Stimulated activated CD8-positive, alpha-beta memory T cell treated with anti-CD3 and anti-CD28 coated beads, Interleukin-7, amount 100 ng/mL, for 4 hours (primary cell): ENCODE results near the gene CEP55.
"Not testable (repeated sequence)": the region's sequence is repeated elsewhere in the genome, so short reads cannot be mapped to it uniquely, and the experiment has no call there.

Experiments used
- DNase-seq, 2 donors: peaks; one replicate each; pipeline ENCODE4 v3.0.0-alpha.2; 2020; ENCODE audit warnings: low read depth in 2 of 2

The CEP55 gene

GRCh38 chr10:93496322-93497041, at the start of gene CEP55:
TSS of gene CEP55 (plus strand) at chr10:93496612. CDS start at chr10:93500052, 3,440 bp downstream.
- DNase-seq, result peak; percentile 88 to 91

- no peak for DNase-seq
Observed at GRCh38 chr10:93447019-93447418, 49.4 kb upstream of the CEP55 start.

GRCh38 chr10:93447970-93448369, 48.4 kb upstream of the CEP55 start:
- DNase-seq, result no peak

GRCh38 chr10:93451244-93451947, 45.0 kb upstream of the CEP55 start:
- no peak for DNase-seq

GRCh38 chr10:93452143-93452542, 44.3 kb upstream of the CEP55 start:
- no peak for DNase-seq

- no peak for DNase-seq
Observed at GRCh38 chr10:93454146-93454545, 42.3 kb upstream of the CEP55 start.

GRCh38 chr10:93454736-93455135, 41.7 kb upstream of the CEP55 start:
- DNase-seq, result no peak

- DNase-seq, result no peak
Observed at GRCh38 chr10:93456480-93456879, 39.9 kb upstream of the CEP55 start.

- DNase-seq, result no peak
Observed at GRCh38 chr10:93457511-93457910, 38.9 kb upstream of the CEP55 start.

- no peak for DNase-seq
Observed at GRCh38 chr10:93458821-93459257, 37.6 kb upstream of the CEP55 start.

- DNase-seq, result no peak
Observed at GRCh38 chr10:93459466-93459865, 36.9 kb upstream of the CEP55 start.

- no peak for DNase-seq
Observed at GRCh38 chr10:93461109-93461806, 35.2 kb upstream of the CEP55 start.

- DNase-seq, result no peak
Observed at GRCh38 chr10:93461807-93462178, 34.6 kb upstream of the CEP55 start.

GRCh38 chr10:93462371-93462770, 34.0 kb upstream of the CEP55 start:
- DNase-seq, result no peak

- DNase-seq, result no peak
Observed at GRCh38 chr10:93462881-93463280, 33.5 kb upstream of the CEP55 start.

- DNase-seq, result no peak
Observed at GRCh38 chr10:93463723-93464476, 32.5 kb upstream of the CEP55 start.

- no peak for DNase-seq
Observed at GRCh38 chr10:93464776-93465388, 31.5 kb upstream of the CEP55 start.

- no peak for DNase-seq
Observed at GRCh38 chr10:93465806-93466675, 30.4 kb upstream of the CEP55 start.

GRCh38 chr10:93467635-93468034, 28.8 kb upstream of the CEP55 start:
- not testable (repeated sequence) for DNase-seq

GRCh38 chr10:93468461-93469213, 27.8 kb upstream of the CEP55 start:
- no peak for DNase-seq
